K562 (cell line): ENCODE measurements around the gene GADD45B. TPM values are rescaled to one million over a fixed set of nuclear protein-coding genes. Genes with fewer than 3 reads are reported as not detected.

Experiments
- CUX1 ChIP-seq: fragments of 200-800 bp; sonication (Bioruptor generic); IDR thresholded peaks from 2 replicates; pipeline ENCODE4 v1.6.1; 2016; ENCODE audit warnings: missing genetic modification characterization, missing compliant biosample characterization
- ELK3 ChIP-seq: fragments of 450-650 bp; formaldehyde crosslinking; IDR thresholded peaks from 2 replicates; pipeline ENCODE4 v1.4.0; 2020; ENCODE audit warnings: mild to moderate bottlenecking
- ETS2 ChIP-seq: IDR thresholded peaks from 2 replicates; pipeline ENCODE4 v1.6.1; 2016; ENCODE audit warnings: borderline replicate concordance, missing genetic modification characterization, mild to moderate bottlenecking, moderate library complexity, missing compliant biosample characterization; ENCODE audit not compliant: poor library complexity, severe bottlenecking
- FOSL1 ChIP-seq: fragments of 200-800 bp; sonication (Bioruptor generic); conservative IDR thresholded peaks from 2 replicates; pipeline ENCODE4 v1.6.1; 2016; ENCODE audit warnings: missing genetic modification characterization, missing compliant biosample characterization
- GATAD2B ChIP-seq: fragments of 450-650 bp; IDR thresholded peaks from 2 replicates; pipeline ENCODE4 v1.6.1; 2017; ENCODE audit warnings: mild to moderate bottlenecking, borderline replicate concordance
- MAFG ChIP-seq: fragments of 450-650 bp; conservative IDR thresholded peaks from 2 replicates; pipeline ENCODE4 v1.6.1; 2016; ENCODE audit warnings: missing genetic modification characterization, missing compliant biosample characterization
- MAFK ChIP-seq: IDR thresholded peaks from 2 replicates; pipeline ENCODE4 v1.6.1; 2011; ENCODE audit warnings: low read length, improper control_type of control experiment
- PBX2 ChIP-seq, 2 experiments: IDR thresholded peaks in 1 of 2; conservative IDR thresholded peaks in 1 of 2; 2 replicates each; pipeline ENCODE4 v1.6.1; 2016; ENCODE audit warnings: low read depth in 2 of 2, mild to moderate bottlenecking in 1 of 2, missing compliant biosample characterization in 1 of 2, missing genetic modification characterization in 1 of 2, moderate library complexity in 1 of 2
- PML ChIP-seq: IDR thresholded peaks from 2 replicates; pipeline ENCODE4 v1.6.1; 2012; ENCODE audit warnings: low read length, inconsistent platforms
- ZNF311 ChIP-seq: fragments of 250-450 bp; sonication (Bioruptor Pico); IDR thresholded peaks from 2 replicates; pipeline ENCODE4 v1.4.0; 2020; ENCODE audit warnings: mild to moderate bottlenecking, moderate library complexity
- polyA plus RNA-seq, 8 experiments: library from polyadenylated mRNA; depleted of rRNA in 4 of 8; stranded (reverse) in 5 of 8; unstranded in 3 of 8; fragments of >200 nt; fragmentation: Nextera tagmentation in 2 of 8; fragmentation: Illumina TruSeq in 1 of 8; extraction: Ambion mirVana in 2 of 8; extraction: Trizol in 1 of 8; gene quantifications; 2 replicates each; pipeline versions ENCODE4 v1.2.1 to v1.2.3, GENCODE V29; 2011 to 2014; ENCODE audit warnings: inconsistent platforms in 1 of 8, missing spikeins in 1 of 8
- total RNA-seq, 7 experiments: library from RNA; depleted of rRNA in 6 of 7; stranded (reverse); fragments of >200 nt in 6 of 7; fragmentation: Illumina TruSeq in 2 of 7; extraction: Trizol in 2 of 7; gene quantifications; 2 replicates each; pipeline versions ENCODE4 v1.2.1 to v1.2.3, GENCODE V29; 2011 to 2021; ENCODE audit warnings: low replicate concordance in 1 of 7

The GADD45B gene
- total and polyA plus RNA-seq, 9 of the 15 experiments (the other 6 are each of a cell fraction or from before 2014, with no cell fraction given), result 0.06 to 4.1 (median 2.1) TPM

- TF ChIP-seq CUX1 (CRISPR knock-in tag) (no peak), MAFG (peak; percentile 89), PBX2 (CRISPR knock-in tag; IDR thresholded peaks at IDR 0.05; ENCODE audit: low read depth) (no peak), PBX2 (tag; conservative IDR thresholded peaks at IDR 0.05; ENCODE audit: low read depth) (peak; percentile 30; the same call in 1 of the 2 replicates), FOSL1 (tag) (0 out of 2 replicates have a peak, but pooled peaks have one; percentile 16), PML (no peak), ETS2 (tag) (no peak), MAFK (peak; percentile 75), ZNF311 (no peak), GATAD2B (no peak), ELK3 (no peak)
Observed at GRCh38 chr19:2469102-2469914, 6.6 kb upstream of the GADD45B start (continued).
